ENCODE measurements around the gene B4GALNT1. TPM values are rescaled to one million over a fixed set of nuclear protein-coding genes. Genes with fewer than 3 reads are reported as not detected.

Gene B4GALNT1
- total and polyA plus RNA-seq, 2 of the 13 experiments (the other 11 are each of a cell fraction or from before 2014, with no cell fraction given), result 4.5 to 5.4 TPM

GRCh38 chr12:57590864-57591781 lies 41.9 kb downstream of the B4GALNT1 start, which contains the start of gene PIP4K2C (continued):
- TF ChIP-seq CEBPZ (IDR thresholded peaks at IDR 0.05; ENCODE audit: low read length), result no peak
- TF ChIP-seq BRF2 (CRISPR knock-in tag; IDR thresholded peaks at IDR 0.05), result no peak
- no peak for TF ChIP-seq DBP (CRISPR knock-in tag; IDR thresholded peaks at IDR 0.05; ENCODE audit: not compliant biosample characterization)
- no peak for TF ChIP-seq CENPBD1 (CRISPR knock-in tag; IDR thresholded peaks at IDR 0.05; ENCODE audit: borderline replicate concordance, low read depth)
- peak; percentile 9 for TF ChIP-seq SKI (IDR thresholded peaks at IDR 0.05; ENCODE audit: partially characterized antibody)
- TF ChIP-seq GZF1 (CRISPR knock-in tag; IDR thresholded peaks at IDR 0.05), result no peak
- no peak; the same call in 1 of the 2 replicates for TF ChIP-seq ZNF768 (CRISPR knock-in tag; IDR thresholded peaks at IDR 0.05)
- TF ChIP-seq ZNF777 (CRISPR knock-in tag; IDR thresholded peaks at IDR 0.05), result no peak
- TF ChIP-seq MYPOP (CRISPR knock-in tag; IDR thresholded peaks at IDR 0.05), result peak; percentile 55; the same call in 1 of the 2 replicates
- no peak; the same call in 1 of the 2 replicates for TF ChIP-seq POGK (CRISPR knock-in tag; conservative IDR thresholded peaks at IDR 0.05)
- TF ChIP-seq POLR2AphosphoS5 (IDR thresholded peaks at IDR 0.05; ENCODE audit: low read depth, low read length), result peak; percentile 74
- TF ChIP-seq ZNF30 (CRISPR knock-in tag; IDR thresholded peaks at IDR 0.05), result no peak
- 0 out of 2 replicates have a peak, but pooled peaks have one; percentile 19 for TF ChIP-seq LCORL (IDR thresholded peaks at IDR 0.05)
- TF ChIP-seq LCORL (CRISPR knock-in tag; IDR thresholded peaks at IDR 0.05), result peak; percentile 11; the same call in 1 of the 2 replicates
- TF ChIP-seq RXRB (CRISPR knock-in tag; IDR thresholded peaks at IDR 0.05; ENCODE audit: borderline replicate concordance), result 0 out of 2 replicates have a peak, but pooled peaks have one; percentile 17
- 0 out of 2 replicates have a peak, but pooled peaks have one; percentile 44 for TF ChIP-seq ZNF710 (CRISPR knock-in tag; IDR thresholded peaks at IDR 0.05; ENCODE audit: borderline replicate concordance)
- TF ChIP-seq PITX1 (CRISPR knock-in tag; IDR thresholded peaks at IDR 0.05), result no peak
